Measurements from ENCODE around the gene PRELID3B. TPM values are rescaled to one million over a fixed set of nuclear protein-coding genes. Genes with fewer than 3 reads are reported as not detected.

The PRELID3B gene
- total and polyA plus RNA-seq, 2 of the 8 experiments (the other 6 are each of a cell fraction or from before 2014, with no cell fraction given), result 8.1 to 50.5 TPM

GRCh38 chr20:58996226-58996611, 46.4 kb downstream of the PRELID3B start:
- CTCF ChIA-PET (ENCODE audit: partially characterized antibody), result interaction anchor here (0.6 to 2.0 kb wide), 5 partner anchors 12 to 95 kb away, joined by 3 to 6 read pairs (median 3); partner anchors contain the start of gene TUBB1
- Histone ChIP-seq H2BK5ac (ENCODE audit: low read depth, low read length) (no peak overlapping the region), H4K5ac (ENCODE audit: insufficient read length, low read depth, low read length) (no peak overlapping the region), H3K23me2 (ENCODE audit: low read depth, low read length) (no peaks in the 10 kb centered on the region), H3K9me3 (ENCODE audit: insufficient read depth in 2 of 2, low read depth in 1 of 2, low read length in 1 of 2) (no peaks in the 10 kb centered on the region), H3K14ac (ENCODE audit: insufficient read length) (no peak overlapping the region), H3K36me3 (ENCODE audit: control insufficient read depth in 2 of 4, insufficient read depth in 4 of 4, low read length in 3 of 4) (peaks cover 9 to 51% (median 37%) of the 10 kb centered on the region in 4 experiments; a peak in 7 of 8 replicates), H3K79me2 (ENCODE audit: control insufficient read depth in 1 of 2, insufficient read depth in 2 of 2, low read length in 2 of 2) (no peaks in the 10 kb centered on the region), H3K27me3 (replicated peaks in 1 of 4; ENCODE audit: control insufficient read depth in 3 of 4, extremely low read depth in 1 of 4, insufficient read depth in 3 of 4, low read length in 3 of 4) (no peaks in the 10 kb centered on the region), H2BK120ac (replicated peaks; ENCODE audit: low read depth, low read length) (no peak overlapping the region), H3K27ac (ENCODE audit: low read depth, low read length) (no peak overlapping the region), H2BK20ac (ENCODE audit: low read length) (no peak overlapping the region), H3K79me1 (ENCODE audit: low read depth, low read length) (no peaks in the 10 kb centered on the region), H4K8ac (ENCODE audit: extremely low read depth, insufficient read depth, low read length) (no peak overlapping the region), H3K56ac (replicated peaks; ENCODE audit: insufficient read length, low read depth, low read length) (no peak overlapping the region), H3K9ac (replicated peaks in 1 of 4; ENCODE audit: extremely low read depth in 1 of 4, low read depth in 3 of 4, low read length in 3 of 4) (no peak overlapping the region), H3K4me1 (replicated peaks in 1 of 4; ENCODE audit: control insufficient read depth in 3 of 4, insufficient read depth in 4 of 4, low read length in 3 of 4) (no peaks in the 10 kb centered on the region), H3K4me2 (ENCODE audit: insufficient read depth in 1 of 2, low read depth in 2 of 2, low read length in 2 of 2) (no peak overlapping the region), H3K18ac (ENCODE audit: extremely low read depth, low read length) (no peak overlapping the region), H2AFZ (ENCODE audit: low read length) (no peak overlapping the region), H4K91ac (replicated peaks; ENCODE audit: insufficient read length, low read length) (no peak overlapping the region), H3K4ac (replicated peaks; ENCODE audit: insufficient read length, low read depth, low read length) (no peak overlapping the region), H2BK15ac (ENCODE audit: low read length) (no peak overlapping the region), H3K4me3 (ENCODE audit: extremely low read depth in 1 of 4, insufficient read depth in 2 of 4, low read depth in 3 of 4, low read length in 4 of 4) (no peak overlapping the region), H2AK5ac (ENCODE audit: low read depth, low read length) (no peak overlapping the region), H4K20me1 (replicated peaks in 1 of 2; ENCODE audit: control insufficient read depth in 1 of 2, insufficient read depth in 2 of 2, low read length in 2 of 2) (peaks cover 0 to 4% of the 10 kb centered on the region in 2 experiments), H3K23ac (ENCODE audit: insufficient read length) (no peak overlapping the region), H2BK12ac (ENCODE audit: low read depth, low read length) (no peak overlapping the region)
- WGBS, 2 experiments (ENCODE audit: extremely low coverage in 1 of 2, insufficient coverage in 1 of 2, insufficient read length in 1 of 2, insufficient replicate concordance in 2 of 2, low coverage in 1 of 2, low lambda C conversion rate in 2 of 2, missing lambda C conversion rate in 1 of 2), result 89% methylated on average over 10 of the region's 12 CpGs; no CpG with 5 or more reads in 1 of the 2 experiments
- TF ChIP-seq HDAC6 (IDR thresholded peaks at IDR 0.05; ENCODE audit: low read depth, low read length), result no peak
- no peak for TF ChIP-seq POLR2A (IDR thresholded peaks at IDR 0.05; ENCODE audit: control extremely low read depth in 1 of 2, low read depth in 2 of 2, low read length in 2 of 2)
- no peak for TF ChIP-seq POU5F1 (IDR thresholded peaks at IDR 0.05; ENCODE audit: low read depth, low read length)
- TF ChIP-seq NANOG (IDR thresholded peaks at IDR 0.05; ENCODE audit: insufficient read depth, low read depth, low read length, poor library complexity, severe bottlenecking), result no peak
- no peak for TF ChIP-seq CTCF (IDR thresholded peaks at IDR 0.05; ENCODE audit: control extremely low read depth in 1 of 3, insufficient read depth in 1 of 3, low read depth in 1 of 3, low read length in 3 of 3)
- no peak for TF ChIP-seq RFX5 (IDR thresholded peaks at IDR 0.05; ENCODE audit: borderline replicate concordance, low read depth, low read length)
- TF ChIP-seq JUND (IDR thresholded peaks at IDR 0.05; ENCODE audit: low read length), result no peak
- no peak for TF ChIP-seq SP2 (IDR thresholded peaks at IDR 0.05; ENCODE audit: low read length)
- TF ChIP-seq KDM5A (IDR thresholded peaks at IDR 0.05; ENCODE audit: low read length), result no peak
- DNase-seq (ENCODE audit: low read depth in 1 of 2, low spot score in 2 of 2) (no peak), FAIRE-seq (no peak)
- POLR2A ChIA-PET (ENCODE audit: partially characterized antibody), result interaction anchor here (0.7 to 2.6 kb wide), 4 partner anchors 11 to 127 kb away, joined by 3 to 7 read pairs (median 4); no protein-coding TSS in a partner anchor
